GM10248 (cell line): Measurements from ENCODE around the gene TMEFF2.

Experiments
- CTCF ChIA-PET: fragments of 300-600 bp; sonication (Branson Sonifier 250); formaldehyde crosslinking; extraction: SDS; loops from one replicate; lab custom pipeline; 2021; ENCODE audit warnings: antibody characterized with exemption; lab: Yijun Ruan, JAX
- POLR2A ChIA-PET: fragments of 350-650 bp; sonication (Branson Sonifier 250); formaldehyde crosslinking; extraction: SDS; loops from one replicate; lab custom pipeline; 2020; ENCODE audit warnings: antibody characterized with exemption; lab: Yijun Ruan, JAX
- DNase-seq: peaks from one replicate; pipeline ENCODE4 v3.0.0; 2012; ENCODE audit errors: extremely low spot score
- TF ChIP-seq, protein P1 (sequence below): IDR thresholded peaks from 2 replicates; pipeline ENCODE4 v1.5.1; 2012; ENCODE audit warnings: mild to moderate bottlenecking, low read depth; ENCODE audit errors: extremely low read depth, missing control alignments, control extremely low read depth

The TMEFF2 gene

DNA sequence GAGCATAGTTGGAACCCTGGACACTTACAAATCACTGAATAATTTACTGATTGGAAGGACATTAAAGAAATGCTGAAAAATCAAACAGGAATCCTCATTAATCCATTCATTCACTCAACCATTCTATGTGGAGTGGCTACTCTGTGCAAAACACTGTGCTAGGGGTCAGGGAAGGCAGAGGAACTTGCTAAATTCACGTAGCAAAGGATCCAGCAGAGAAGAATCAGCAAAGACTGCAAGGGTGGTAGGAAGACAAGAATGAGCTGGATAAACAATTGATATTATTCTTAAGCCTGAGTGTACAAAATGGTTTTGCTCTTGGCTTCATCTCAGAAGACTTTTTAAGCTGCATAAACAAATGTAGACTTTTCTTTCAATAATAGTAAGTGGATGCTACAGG lies 183.5 kb downstream of the TMEFF2 start:
- TF ChIP-seq, protein P1, sequence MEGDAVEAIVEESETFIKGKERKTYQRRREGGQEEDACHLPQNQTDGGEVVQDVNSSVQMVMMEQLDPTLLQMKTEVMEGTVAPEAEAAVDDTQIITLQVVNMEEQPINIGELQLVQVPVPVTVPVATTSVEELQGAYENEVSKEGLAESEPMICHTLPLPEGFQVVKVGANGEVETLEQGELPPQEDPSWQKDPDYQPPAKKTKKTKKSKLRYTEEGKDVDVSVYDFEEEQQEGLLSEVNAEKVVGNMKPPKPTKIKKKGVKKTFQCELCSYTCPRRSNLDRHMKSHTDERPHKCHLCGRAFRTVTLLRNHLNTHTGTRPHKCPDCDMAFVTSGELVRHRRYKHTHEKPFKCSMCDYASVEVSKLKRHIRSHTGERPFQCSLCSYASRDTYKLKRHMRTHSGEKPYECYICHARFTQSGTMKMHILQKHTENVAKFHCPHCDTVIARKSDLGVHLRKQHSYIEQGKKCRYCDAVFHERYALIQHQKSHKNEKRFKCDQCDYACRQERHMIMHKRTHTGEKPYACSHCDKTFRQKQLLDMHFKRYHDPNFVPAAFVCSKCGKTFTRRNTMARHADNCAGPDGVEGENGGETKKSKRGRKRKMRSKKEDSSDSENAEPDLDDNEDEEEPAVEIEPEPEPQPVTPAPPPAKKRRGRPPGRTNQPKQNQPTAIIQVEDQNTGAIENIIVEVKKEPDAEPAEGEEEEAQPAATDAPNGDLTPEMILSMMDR = no peak
- no peak for DNase-seq
- ChIA-PET POLR2A (no interaction called here), CTCF (interaction anchor here (1.0 to 2.4 kb wide), 4 partner anchors 11 to 958 kb away, joined by 3 to 11 read pairs (median 5); no protein-coding TSS in a partner anchor)

DNA sequence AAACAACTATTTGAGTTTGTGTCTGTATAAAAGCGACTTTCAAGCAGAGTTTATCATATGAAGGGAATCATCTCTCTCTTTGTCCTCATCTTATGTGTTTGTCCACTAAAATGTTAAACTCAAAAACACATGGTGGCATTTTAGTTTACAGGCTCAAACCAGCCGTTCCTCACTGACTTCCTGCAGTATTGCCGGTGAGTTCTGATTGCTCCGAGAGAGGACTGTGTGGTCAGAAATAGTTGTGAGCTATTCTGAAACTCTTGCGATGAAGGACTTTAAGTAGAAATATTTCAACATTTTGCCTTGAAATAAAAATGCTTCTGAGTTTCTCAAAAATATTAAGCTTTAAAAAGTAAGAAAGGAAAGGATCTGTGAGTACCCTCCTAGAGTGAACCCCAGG lies 184.7 kb downstream of the TMEFF2 start:
- no peak for DNase-seq
- ChIA-PET POLR2A (interaction anchor here (0.6 kb wide), 1 partner anchor 139 kb away, joined by 4 read pairs; no protein-coding TSS in a partner anchor), CTCF (interaction anchor here (0.9 to 2.4 kb wide), 4 partner anchors 10 to 957 kb away, joined by 3 to 11 read pairs (median 4); no protein-coding TSS in a partner anchor)
- TF ChIP-seq, protein P1 = no peak

DNA sequence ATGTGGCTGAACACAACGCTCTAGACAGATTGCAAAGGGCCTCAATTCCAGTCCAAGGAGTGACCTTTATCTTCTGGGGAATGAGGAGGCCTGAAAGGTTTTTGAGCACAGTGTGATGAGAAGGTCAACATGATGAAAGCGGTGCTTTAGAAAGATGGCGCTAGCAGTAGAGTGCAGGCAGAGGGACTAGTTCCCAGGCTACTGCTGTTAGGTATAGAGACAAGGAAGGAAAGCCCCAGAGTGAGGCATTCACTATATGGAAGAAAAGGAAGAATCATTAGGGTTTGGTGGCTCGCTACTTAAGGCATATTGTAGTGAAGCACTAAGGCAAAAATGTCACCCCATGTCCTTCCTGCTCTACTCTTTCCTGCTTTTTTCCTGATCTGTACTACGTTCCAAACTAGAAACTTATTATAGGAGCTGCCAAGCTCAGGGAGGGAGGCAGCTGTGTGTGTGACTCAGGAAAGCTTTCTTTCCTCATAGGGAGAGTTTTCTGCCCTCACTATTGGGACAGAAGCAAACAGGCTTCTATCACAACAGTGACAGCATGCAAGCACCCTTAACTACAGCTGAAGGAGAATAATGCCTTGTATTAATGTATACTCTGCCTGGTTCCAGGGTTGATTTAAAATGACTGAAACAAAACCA lies 187.0 kb downstream of the TMEFF2 start:
- DNase-seq = no peak
- TF ChIP-seq, protein P1 = no peak
- POLR2A ChIA-PET = no interaction called here
- CTCF ChIA-PET = interaction anchor here (1.5 kb wide), 1 partner anchor 20 kb away, joined by 4 read pairs; no protein-coding TSS in a partner anchor

DNA sequence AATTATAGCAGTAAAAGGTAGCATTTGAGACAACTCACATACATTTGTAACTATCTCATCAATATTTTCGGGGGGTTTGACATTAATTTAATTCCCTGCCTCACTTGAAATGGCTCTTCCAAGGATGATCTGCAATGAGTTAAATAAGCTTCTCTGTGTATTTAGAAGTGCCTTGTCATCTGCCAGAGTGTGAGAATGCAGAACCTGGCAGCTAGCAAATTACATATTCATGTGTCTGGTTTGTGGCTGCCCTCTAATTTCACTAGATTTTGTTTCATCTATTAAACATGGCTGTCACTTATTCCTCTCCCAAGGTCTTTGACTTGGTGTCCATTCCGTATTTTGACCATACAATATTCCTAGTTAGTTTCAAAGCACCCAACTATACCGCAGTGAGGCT lies 189.5 kb downstream of the TMEFF2 start:
- TF ChIP-seq, protein P1 = no peak
- ChIA-PET POLR2A (no interaction called here), CTCF (no interaction called here)
- no peak for DNase-seq

DNA sequence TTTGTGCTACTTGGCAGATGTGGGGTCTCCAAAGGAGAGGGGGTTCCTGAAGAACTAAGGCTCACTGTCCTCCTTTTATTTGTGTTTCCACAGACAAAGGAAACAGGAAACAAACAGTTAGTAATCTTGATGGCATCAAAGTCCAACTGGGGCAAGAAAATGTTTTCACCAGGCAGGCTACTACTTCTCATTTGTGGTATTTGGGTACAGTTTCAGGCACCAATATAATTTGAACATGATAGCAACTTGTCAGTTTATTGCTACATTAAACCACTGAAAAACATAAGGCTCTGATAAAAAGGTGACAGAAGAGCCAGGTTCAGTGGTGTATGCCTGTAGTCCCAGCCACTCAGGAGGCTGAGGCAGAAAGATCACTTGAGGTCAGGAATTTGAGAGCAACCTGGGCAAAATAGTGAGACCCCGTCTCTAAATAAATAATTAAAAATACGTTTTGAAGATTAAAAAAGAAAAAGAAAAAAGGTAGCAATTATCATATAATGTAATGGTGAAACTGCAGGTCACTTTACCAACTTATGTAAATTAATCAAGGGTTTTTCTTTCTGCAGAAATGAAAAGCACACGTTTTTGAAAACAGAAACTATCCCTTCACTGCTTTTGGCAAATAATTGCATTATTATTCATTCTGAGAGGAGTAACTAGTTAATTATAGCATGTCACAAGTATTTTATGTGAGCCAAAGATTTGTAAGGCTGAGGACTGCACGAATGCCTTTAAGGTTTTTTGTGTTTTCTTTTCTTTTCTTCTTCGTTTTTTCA lies 190.4 kb downstream of the TMEFF2 start:
- CTCF ChIA-PET = no interaction called here
- TF ChIP-seq, protein P1 = no peak
- peak; percentile 16 for DNase-seq
- POLR2A ChIA-PET = no interaction called here

DNA sequence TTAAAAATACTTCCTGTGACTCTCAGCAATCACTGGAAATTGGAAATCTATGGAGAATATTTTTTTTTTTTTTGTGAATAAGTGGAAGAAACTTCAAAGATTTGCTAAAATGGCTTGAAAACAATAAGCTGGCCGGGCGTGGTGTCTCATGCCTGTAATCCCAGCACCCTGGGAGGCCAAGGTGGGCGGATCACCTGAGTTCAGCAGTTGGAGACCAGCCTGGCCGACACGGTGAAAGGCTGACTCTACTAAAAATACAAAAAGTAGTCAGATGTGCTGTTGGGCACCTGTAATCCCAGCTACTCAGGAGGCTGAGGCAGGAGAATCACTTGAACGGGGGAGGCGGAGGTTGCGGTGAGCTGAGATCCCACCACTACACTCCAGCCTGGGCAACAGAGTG lies 192.3 kb downstream of the TMEFF2 start:
- DNase-seq = no peak
- CTCF ChIA-PET = interaction anchor here (1.0 to 1.5 kb wide), 3 partner anchors 8 to 15 kb away, joined by 3 to 6 read pairs (median 3); no protein-coding TSS in a partner anchor
- TF ChIP-seq, protein P1 = no peak
- POLR2A ChIA-PET = no interaction called here
